Measurements from ENCODE around the gene TRABD2B. TPM values are rescaled to one million over a fixed set of nuclear protein-coding genes. Genes with fewer than 3 reads are reported as not detected.

TRABD2B gene
- total and polyA plus RNA-seq, 2 experiments from 2014 or later, result 1.00 to 2.3 TPM

DNA sequence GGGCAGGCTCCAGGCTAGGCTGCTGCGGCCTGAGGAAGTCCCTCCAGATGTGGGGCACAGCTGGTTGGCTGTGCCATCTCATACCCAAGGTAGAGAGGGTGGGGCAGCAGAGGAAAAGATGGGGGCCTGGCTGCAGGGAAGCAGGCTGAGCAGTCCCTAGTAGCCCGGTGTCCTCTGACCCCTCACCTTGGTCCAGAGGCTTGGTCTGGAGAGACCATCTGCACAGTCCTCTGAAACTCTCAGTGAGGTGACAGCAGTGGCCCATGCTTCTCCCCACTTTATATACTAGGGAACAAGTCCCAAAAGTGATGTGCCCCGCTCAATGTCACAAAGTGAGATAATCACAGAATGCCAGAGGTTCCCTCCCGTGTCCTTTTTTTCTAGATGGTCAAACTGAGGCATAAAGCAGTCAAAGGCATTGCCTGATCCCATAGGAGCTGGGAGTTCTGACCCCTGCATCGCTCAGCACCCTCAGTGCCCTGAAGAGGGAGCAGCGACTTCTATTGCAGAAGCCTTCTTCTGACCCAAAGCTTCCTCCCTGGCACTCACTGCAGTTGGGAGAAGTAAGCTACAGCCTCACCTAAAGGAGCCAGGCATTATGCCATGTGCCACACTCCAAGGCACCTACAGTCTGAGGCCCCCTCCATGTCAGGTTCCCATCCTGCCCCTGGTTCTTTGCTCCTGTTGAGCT lies 45.5 kb downstream of the TRABD2B start:
- Histone ChIP-seq H3K4me2 (no peak overlapping the region), H3K36me3 (replicated peaks; ENCODE audit: insufficient read depth, low read depth) (no peaks in the 10 kb centered on the region), H2AFZ (no peak overlapping the region), H3K9me3 (ENCODE audit: low read depth) (no peaks in the 10 kb centered on the region), H3K79me2 (no peaks in the 10 kb centered on the region), H3K4me3 (no peak overlapping the region), H4K20me1 (ENCODE audit: insufficient read depth, poor library complexity, severe bottlenecking) (no peaks in the 10 kb centered on the region), H3K9me2 (replicated peaks; ENCODE audit: insufficient read depth) (no peaks in the 10 kb centered on the region), H3K4me1 (ENCODE audit: insufficient read depth) (no peaks in the 10 kb centered on the region), H3K27me3 (no peaks in the 10 kb centered on the region), H3K27ac (no peak overlapping the region)
- DNase-seq (ENCODE audit: low spot score), result no peak
- WGBS (ENCODE audit: low lambda C conversion rate, missing lambda C conversion rate), result 82% methylated on average over 6 of the region's 6 CpGs
- TF ChIP-seq, protein P1, sequence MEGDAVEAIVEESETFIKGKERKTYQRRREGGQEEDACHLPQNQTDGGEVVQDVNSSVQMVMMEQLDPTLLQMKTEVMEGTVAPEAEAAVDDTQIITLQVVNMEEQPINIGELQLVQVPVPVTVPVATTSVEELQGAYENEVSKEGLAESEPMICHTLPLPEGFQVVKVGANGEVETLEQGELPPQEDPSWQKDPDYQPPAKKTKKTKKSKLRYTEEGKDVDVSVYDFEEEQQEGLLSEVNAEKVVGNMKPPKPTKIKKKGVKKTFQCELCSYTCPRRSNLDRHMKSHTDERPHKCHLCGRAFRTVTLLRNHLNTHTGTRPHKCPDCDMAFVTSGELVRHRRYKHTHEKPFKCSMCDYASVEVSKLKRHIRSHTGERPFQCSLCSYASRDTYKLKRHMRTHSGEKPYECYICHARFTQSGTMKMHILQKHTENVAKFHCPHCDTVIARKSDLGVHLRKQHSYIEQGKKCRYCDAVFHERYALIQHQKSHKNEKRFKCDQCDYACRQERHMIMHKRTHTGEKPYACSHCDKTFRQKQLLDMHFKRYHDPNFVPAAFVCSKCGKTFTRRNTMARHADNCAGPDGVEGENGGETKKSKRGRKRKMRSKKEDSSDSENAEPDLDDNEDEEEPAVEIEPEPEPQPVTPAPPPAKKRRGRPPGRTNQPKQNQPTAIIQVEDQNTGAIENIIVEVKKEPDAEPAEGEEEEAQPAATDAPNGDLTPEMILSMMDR (IDR thresholded peaks at IDR 0.05; ENCODE audit: poor library complexity), result no peak
- TF ChIP-seq EZH2 (IDR thresholded peaks at IDR 0.05; ENCODE audit: borderline replicate concordance), result no peak
- TF ChIP-seq EZH2phosphoT487 (IDR thresholded peaks at IDR 0.05; ENCODE audit: low read depth, severe bottlenecking, unreplicated experiment), result no peak

DNA sequence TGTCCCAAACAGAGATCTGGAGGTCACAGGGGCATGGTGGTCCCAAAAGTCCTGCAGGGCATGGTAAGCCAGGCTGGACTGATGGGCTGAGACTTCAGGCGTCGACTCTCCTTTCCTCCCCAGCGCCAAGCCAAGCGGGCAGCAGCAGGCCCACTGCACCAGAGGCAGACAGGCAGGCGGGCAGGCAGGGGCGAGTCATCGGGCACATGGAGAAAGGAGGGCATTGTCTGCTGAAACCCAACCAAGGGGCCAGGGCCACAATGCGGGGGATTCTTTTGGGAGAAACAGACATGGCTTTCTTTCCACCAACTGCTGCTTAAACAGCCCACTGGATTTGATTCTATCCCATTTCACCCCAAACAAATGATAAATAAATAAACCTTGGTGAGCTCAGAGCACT lies 46.2 kb downstream of the TRABD2B start:
- Histone ChIP-seq H3K36me3 (replicated peaks; ENCODE audit: insufficient read depth, low read depth) (no peaks in the 10 kb centered on the region), H3K9me3 (ENCODE audit: low read depth) (no peaks in the 10 kb centered on the region), H3K27me3 (no peaks in the 10 kb centered on the region), H3K9me2 (replicated peaks; ENCODE audit: insufficient read depth) (no peaks in the 10 kb centered on the region), H4K20me1 (ENCODE audit: insufficient read depth, poor library complexity, severe bottlenecking) (no peaks in the 10 kb centered on the region), H3K4me1 (ENCODE audit: insufficient read depth) (no peaks in the 10 kb centered on the region), H3K4me3 (no peak overlapping the region), H3K4me2 (no peak overlapping the region), H3K79me2 (no peaks in the 10 kb centered on the region), H3K27ac (no peak overlapping the region), H2AFZ (no peak overlapping the region)
- no peak for TF ChIP-seq EZH2phosphoT487 (IDR thresholded peaks at IDR 0.05; ENCODE audit: low read depth, severe bottlenecking, unreplicated experiment)
- TF ChIP-seq, protein P1 (IDR thresholded peaks at IDR 0.05; ENCODE audit: poor library complexity), result no peak
- TF ChIP-seq EZH2 (IDR thresholded peaks at IDR 0.05; ENCODE audit: borderline replicate concordance), result no peak
- WGBS (ENCODE audit: low lambda C conversion rate, missing lambda C conversion rate), result over 99% methylated on average over 8 of the region's 8 CpGs
- no peak for DNase-seq (ENCODE audit: low spot score)

DNA sequence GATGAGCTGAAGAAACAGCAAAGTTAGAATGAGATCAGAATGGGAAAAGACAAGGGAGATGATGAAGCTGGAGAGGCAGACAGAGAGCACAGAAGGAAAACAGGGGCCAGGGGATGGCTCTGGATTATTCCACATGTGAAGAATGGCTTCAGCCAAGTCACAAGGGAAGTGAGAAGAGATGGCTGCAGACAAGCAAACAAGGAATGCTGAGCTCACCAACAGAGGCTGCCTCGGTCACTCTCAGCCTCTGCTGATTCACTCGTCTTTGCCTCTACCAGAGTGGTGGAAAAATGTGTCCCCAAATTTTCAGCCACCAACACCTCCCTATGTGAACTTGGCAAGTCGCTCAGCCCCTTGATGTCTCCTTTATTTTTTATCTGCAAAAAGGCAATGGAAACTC lies 46.7 kb downstream of the TRABD2B start:
- H3K27me3 ChIP-seq, result no peaks in the 10 kb centered on the region
- 92% methylated on average over 3 of the region's 3 CpGs for WGBS (ENCODE audit: low lambda C conversion rate, missing lambda C conversion rate)
- no peaks in the 10 kb centered on the region for H3K36me3 ChIP-seq (replicated peaks; ENCODE audit: insufficient read depth, low read depth)

More for the DNA sequence above, 46.7 kb downstream of the TRABD2B start:
- no peaks in the 10 kb centered on the region for H3K4me1 ChIP-seq (ENCODE audit: insufficient read depth)
- H3K79me2 ChIP-seq, result no peaks in the 10 kb centered on the region
- no peak for TF ChIP-seq EZH2phosphoT487 (IDR thresholded peaks at IDR 0.05; ENCODE audit: low read depth, severe bottlenecking, unreplicated experiment)
- no peak for TF ChIP-seq EZH2 (IDR thresholded peaks at IDR 0.05; ENCODE audit: borderline replicate concordance)
- TF ChIP-seq, protein P1 (IDR thresholded peaks at IDR 0.05; ENCODE audit: poor library complexity), result no peak
- H4K20me1 ChIP-seq (ENCODE audit: insufficient read depth, poor library complexity, severe bottlenecking), result no peaks in the 10 kb centered on the region
- no peaks in the 10 kb centered on the region for H3K9me3 ChIP-seq (ENCODE audit: low read depth)
- H2AFZ ChIP-seq, result no peak overlapping the region
- no peaks in the 10 kb centered on the region for H3K9me2 ChIP-seq (replicated peaks; ENCODE audit: insufficient read depth)
- H3K4me3 ChIP-seq, result no peak overlapping the region
- DNase-seq (ENCODE audit: low spot score), result no peak
- H3K4me2 ChIP-seq, result no peak overlapping the region
- no peak overlapping the region for H3K27ac ChIP-seq

All from hepatocyte (in vitro differentiated cells).